NCI-H2227 treated with DMSO at 0.1 percent for 48 hours (cell line): ENCODE measurements around the gene RRP1B.
A peak's percentile ranks its signal among the peaks of the same experiment; 100 is the strongest.
"Not testable (repeated sequence)": the region's sequence is repeated elsewhere in the genome, so short reads cannot be mapped to it uniquely, and the experiment has no call there.

ENCODE experiments used
- DNase-seq: peaks from one replicate; lab custom pipeline; 2025; lab: John Stamatoyannopoulos, UW

The RRP1B gene

GRCh38 chr21:43643193-43643592 is 16.2 kb upstream of the RRP1B start:
- no peak for DNase-seq

- DNase-seq = no peak
Measured at GRCh38 chr21:43644071-43644470, 15.3 kb upstream of the RRP1B start.

DNA sequence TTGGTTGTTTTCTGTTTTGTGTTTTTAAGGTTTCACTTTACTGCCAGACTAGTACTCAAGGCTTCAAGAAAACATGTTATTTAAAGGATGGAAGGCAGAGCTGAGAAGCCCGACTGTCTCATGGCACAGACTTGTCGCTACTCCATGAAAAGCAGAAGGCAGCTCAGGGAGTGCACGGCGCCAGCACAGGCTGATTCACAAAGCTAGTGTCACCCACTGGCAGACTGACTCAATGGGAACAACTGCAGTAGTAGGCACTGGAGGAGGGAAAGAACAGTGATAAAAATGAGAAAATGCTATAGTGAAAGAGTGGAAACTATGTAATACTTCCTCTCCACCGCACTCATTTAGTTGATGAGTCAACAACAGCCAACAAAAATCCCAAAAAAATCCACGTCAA is 14.8 kb upstream of the RRP1B start:
- DNase-seq = no peak

DNA sequence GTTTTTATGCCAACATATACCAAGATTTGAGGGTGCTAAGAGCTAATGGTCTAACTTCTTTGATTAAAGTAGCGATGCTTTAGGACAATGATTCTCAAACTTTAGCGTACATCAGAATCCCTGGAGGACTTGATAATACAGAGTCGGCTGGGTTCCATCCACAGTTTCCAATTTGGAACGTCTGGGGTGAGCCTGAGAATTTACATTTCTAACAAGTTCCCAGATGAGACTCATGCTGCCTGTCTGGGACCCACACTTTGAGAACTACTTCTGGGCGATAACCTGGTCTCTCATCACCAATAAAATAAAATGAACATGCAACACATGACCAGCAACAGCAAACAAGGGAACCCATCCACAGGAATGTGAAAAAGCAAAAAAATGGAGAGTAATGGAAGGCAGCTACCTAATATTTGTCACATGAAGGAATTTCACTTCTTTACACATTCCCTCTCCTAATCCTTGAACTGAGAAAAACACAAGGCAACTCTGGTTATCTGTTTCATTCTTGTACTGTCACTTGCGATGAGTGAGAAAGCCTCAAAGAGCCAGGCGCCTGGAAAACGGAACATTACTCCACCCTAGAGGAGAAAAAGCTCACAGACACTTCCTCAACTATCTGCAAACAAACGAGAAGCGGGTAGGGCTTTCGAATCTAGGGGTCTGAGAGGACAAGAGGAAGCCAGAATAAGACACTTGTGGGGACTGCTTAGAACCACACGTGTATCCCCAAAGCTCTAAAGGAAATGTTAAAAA is 14.0 kb upstream of the RRP1B start:
- no peak for DNase-seq

DNA sequence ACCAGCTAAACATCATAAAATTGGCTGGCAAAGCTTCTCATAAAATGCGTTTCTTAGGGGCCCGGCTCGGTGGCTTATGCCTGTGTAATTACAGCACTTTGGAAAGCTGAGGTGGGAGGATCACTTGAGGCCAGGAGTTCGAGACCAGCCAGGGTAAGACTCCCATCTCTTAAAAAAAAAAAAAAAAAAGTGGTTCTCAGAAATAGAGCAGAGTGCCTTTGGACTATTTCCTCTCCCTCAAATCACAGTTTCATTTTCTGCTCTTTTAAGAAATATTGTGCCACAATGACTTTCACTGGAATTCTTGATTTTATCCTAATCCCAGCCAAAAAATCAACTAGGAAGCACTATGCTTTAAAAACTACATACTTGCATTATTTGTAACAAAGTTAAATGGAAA is 13.4 kb upstream of the RRP1B start:
- no peak for DNase-seq

DNA sequence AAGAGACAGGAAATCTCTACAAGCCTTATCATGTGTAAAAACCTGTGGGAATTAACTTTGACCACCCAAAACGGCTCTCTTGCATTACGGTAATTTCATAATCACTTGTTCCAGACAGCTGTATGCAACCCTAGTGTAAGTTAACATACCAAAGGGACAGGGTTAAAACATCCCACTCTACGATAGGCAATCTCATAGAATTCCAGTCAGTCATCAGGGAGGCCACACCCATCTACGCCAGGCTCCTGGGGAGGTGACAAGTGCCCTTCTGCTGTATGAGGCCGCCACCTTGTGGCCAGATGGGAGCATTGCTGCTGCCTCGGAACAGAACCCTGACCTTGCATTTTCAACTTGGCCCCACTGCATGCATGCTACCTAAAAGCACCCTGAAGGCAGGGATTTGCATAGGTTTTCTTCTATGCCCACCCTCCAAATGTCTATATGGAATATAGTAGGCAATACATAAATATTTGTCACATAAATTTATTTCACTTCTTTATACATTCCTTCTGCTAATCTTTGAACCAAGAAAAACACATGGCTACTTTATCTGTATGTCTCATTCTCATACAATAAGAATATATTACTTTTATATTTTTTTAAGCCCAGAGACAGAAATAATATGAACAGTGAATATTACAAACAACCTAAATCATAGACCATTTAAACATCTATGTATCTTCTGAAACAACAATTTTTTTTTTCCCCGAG is 12.7 kb upstream of the RRP1B start:
- DNase-seq = peak; percentile 88

DNA sequence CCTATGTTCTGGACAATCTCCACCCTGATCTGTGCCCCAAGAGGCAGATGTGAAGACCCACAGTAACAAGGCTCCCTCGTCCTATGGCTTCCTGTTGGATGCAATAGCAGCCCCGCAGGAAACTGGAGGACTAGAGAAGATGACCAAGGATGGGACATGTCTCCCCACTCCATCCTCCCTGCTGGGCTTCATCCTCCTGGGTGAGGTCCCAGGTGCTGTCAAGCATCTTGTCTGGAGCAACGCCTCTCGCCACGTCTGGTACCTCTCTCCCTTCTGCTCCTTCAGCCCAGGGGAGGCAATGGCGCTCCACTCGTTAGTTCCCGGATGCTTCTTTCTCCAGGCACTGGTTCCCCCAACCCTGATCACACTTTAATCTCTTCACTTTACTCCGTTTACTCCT is 11.2 kb upstream of the RRP1B start:
- no peak for DNase-seq

GRCh38 chr21:43651926-43652325 is 7.4 kb upstream of the RRP1B start:
- not testable (repeated sequence) for DNase-seq

GRCh38 chr21:43652616-43653015 is 6.7 kb upstream of the RRP1B start:
- DNase-seq = no peak

DNA sequence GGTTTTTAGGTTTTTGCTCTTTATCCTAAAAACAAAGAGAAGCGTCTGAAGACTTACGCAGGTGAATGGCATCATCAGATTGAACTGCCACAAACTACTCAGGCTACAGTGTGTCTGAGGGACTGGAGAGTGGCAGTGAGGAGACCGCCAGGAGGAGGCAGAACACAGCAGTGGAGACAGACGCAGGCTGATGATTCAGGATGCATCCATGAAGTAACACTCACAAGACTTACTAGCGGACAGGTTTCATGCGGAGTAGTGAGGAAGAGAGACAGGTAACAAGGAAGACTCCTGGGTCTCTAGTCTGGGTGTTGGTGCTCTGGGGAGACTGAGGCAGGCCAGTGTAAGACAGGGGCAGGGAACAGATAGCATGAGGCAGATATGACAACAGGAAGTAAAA is 5.7 kb upstream of the RRP1B start:
- no peak for DNase-seq

GRCh38 chr21:43654806-43655489 is 4.4 kb upstream of the RRP1B start:
- DNase-seq = no peak

DNA sequence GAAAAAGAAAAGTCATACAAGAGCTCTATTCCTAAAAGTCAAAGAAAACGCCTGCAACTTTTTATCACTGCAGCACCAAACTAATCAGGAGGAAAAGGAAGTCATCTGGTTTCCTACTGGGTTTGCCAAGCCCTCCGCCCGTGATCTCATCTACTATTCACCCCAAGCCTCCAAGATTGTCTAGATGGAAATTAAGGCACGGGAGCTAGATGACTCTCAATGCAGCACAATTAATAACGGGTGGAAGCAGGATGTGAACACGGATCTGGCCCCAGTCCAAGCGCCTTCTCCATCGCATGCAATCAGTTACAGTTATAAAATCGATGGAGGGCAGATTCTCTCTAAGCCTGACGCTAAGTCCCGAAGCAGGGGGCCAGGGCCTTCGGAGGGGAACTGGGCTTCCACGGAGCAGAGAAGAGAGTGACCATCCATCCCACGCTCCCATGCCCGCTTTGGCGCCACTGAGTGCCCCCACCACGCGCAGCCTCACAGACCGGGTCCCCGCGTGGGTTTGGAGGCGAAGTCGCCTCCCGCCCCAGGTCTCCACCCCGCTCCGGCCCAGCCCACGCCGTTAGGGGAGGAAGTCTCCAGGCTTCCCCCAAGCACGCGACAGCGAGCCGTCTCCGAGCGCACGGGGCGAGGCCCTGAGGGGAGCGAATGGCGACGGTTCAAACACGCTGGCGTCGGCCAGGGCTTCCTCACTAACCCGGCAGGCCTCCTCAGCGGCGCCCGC is 1.8 kb upstream of the RRP1B start:
- no peak for DNase-seq

GRCh38 chr21:43658088-43658741 is 1.1 kb upstream of the RRP1B start:
- DNase-seq = no peak

DNA sequence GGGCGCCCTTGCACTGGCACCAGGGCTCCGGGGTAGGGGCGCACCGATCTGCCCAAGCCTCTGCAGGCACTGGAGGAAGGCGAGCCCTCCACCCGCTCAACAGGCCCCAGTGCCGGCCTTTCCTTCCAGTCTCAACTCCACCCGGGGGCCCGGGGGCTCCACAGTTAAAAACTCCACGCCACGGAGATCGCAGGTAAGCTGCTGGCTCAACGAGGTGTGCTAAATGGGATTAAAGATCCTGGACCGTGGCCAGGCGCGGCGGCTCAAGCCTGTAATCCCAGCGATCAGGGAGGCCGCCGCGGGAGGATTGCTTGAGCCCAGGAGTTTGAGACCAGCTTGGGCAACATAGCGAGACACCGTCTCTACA is 608 bp upstream of the RRP1B start:
- DNase-seq = no peak

DNA sequence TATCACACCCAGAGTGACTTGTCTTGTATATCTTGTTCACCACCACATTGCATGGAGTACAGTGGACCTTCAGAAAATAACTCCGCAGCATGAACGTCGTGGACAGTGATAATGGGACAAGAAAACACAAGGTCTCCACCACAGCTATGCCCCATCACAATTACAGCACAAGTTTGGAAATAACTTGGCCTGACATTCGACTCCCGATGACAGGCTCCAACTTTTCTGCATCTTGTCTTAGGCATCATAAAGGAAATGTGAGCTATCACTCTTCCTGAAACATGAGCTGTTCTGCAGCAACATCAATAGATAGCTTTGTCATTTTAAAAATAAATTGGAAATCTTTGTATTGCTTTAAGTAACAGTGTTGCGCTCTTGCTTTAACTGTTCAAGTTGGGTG is 2.9 kb downstream of the RRP1B start:
- no peak for DNase-seq

- DNase-seq = no peak
Measured at GRCh38 chr21:43663033-43663432, 3.7 kb downstream of the RRP1B start.

- no peak for DNase-seq
Measured at GRCh38 chr21:43664358-43664757, 5.0 kb downstream of the RRP1B start.

GRCh38 chr21:43665879-43666278 is 6.5 kb downstream of the RRP1B start:
- no peak for DNase-seq

GRCh38 chr21:43667191-43667904 is 8.0 kb downstream of the RRP1B start:
- no peak for DNase-seq

DNA sequence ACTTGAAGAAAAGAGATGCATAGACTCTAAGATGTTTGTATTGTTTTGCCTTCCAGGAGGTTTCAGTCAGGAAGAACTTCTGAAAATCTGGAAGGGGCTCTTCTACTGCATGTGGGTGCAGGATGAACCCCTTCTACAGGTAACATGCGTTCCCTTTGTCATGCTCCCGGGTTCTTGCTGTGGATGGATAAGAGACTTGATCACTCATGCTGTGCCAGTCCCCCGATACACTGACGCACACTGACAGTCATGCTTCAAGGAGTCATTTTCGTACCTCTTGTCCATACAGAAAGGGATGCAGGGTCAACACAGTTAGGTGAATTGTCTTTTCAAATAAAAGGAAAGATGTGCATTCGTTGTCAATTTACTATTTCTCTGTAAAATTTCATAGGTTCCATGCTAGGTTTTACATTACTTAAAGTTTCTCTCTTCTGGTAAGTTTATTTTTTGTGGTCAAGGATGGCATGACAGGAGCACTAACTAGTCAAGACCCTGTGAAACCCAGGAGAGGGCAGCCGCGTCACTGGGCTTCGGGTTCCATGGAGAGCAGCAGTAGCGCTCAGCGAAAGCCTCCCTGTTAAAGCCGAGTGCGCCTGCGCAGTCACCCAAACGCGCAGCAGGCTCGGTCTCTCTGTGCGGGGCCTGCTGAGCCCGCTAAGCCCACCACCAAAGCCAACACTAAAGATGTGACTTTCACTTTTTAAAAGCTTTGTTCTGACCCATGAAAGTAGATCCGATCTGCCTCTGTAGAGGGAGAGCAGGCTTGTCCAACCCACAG is 10.7 kb downstream of the RRP1B start:
- no peak for DNase-seq

DNA sequence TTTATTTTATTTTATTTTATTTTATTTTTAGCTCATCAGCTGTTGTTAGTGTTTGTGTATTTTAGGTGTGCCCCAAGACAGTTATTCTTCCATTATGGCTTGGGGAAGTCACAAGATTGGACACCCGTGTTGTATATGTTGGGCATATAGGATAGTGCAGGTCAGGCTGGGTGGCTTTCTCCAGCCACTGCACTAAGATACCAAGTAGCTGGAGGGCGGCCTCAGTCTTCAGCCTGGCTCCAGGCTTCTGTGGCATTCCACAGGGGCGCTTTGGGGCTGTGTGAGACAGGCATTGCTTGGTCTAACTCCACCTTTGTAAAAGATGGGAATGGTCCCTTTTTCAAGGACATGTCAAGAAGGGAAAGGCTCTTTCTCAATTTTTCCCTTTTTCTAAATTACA is 16.5 kb downstream of the RRP1B start:
- no peak for DNase-seq
